ENCODE measurements around the gene LMF1.

DNA sequence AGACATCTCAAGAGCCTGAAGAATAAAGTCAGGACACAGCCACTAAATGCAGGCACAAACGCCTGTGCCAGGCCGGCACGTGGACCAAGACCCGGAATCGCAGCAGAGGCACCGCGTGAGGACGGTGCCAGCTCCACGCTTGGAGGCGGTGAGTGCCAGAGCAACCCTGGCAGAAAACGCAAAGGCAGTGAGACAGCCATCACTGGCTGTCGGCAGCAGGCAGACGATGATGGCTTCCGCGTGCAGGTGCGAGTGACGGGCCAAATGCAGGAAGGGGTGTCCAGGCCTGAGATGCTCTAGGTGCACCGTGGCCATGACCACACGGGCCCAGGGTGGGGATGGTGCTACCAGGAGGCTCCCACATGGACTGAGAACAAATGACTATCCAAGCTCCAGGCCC is 78.8 kb downstream of the LMF1 start:
- TF ChIP-seq KDM5A (IDR thresholded peaks at IDR 0.05; ENCODE audit: low read length) = no peak
- no peak for TF ChIP-seq POLR2A (IDR thresholded peaks at IDR 0.05; ENCODE audit: control extremely low read depth in 1 of 2, low read depth in 2 of 2, low read length in 2 of 2)

Measured in H1 (cell line).